GM12874 (cell line): ENCODE results near the gene SLC35C1.

Experiments used
- CTCF ChIP-seq: IDR thresholded peaks from 2 replicates; pipeline ENCODE4 v1.5.1; 2011; ENCODE audit warnings: low read depth, mild to moderate bottlenecking, control low read depth, low read length, moderate library complexity; ENCODE audit not compliant: insufficient read depth

The SLC35C1 gene

GRCh38 chr11:45801723-45802315, 3.1 kb upstream of the SLC35C1 start:
- no peak for TF ChIP-seq CTCF

GRCh38 chr11:45802531-45803317, 2.2 kb upstream of the SLC35C1 start:
- TF ChIP-seq CTCF, result no peak

GRCh38 chr11:45803971-45804760, 783 bp upstream of the SLC35C1 start:
- no peak for TF ChIP-seq CTCF

GRCh38 chr11:45805305-45806071, 539 bp downstream of the SLC35C1 start:
- TF ChIP-seq CTCF, result no peak

GRCh38 chr11:45806072-45806933, 1.4 kb downstream of the SLC35C1 start:
- no peak for TF ChIP-seq CTCF

GRCh38 chr11:45806937-45807791, 2.2 kb downstream of the SLC35C1 start:
- no peak for TF ChIP-seq CTCF
